HG03025 (cell line): Measurements from ENCODE around the gene SMAP2.

Experiments
- ATAC-seq: cut with Tn5 transposase; IDR thresholded peaks from one replicate; pipeline ENCODE4 v1.9.1; 2021; ENCODE audit warnings: mild to moderate bottlenecking, moderate library complexity; ENCODE audit not compliant: unreplicated experiment, low FRiP score

The SMAP2 gene

DNA sequence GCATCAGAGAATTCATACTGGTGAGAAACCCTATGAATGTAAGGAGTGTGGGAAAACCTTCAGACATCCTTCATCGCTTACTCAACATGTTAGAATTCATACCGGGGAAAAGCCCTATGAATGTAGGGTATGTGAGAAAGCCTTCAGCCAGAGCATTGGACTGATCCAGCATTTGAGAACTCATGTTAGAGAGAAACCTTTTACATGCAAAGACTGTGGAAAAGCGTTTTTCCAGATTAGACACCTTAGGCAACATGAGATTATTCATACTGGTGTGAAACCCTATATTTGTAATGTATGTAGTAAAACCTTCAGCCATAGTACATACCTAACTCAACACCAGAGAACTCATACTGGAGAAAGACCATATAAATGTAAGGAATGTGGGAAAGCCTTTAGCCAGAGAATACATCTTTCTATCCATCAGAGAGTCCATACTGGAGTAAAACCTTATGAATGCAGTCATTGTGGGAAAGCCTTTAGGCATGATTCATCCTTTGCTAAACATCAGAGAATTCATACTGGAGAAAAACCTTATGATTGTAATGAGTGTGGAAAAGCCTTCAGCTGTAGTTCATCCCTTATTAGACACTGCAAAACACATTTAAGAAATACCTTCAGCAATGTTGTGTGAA is 89.5 kb downstream of the SMAP2 start:
- ATAC-seq, result no peak

DNA sequence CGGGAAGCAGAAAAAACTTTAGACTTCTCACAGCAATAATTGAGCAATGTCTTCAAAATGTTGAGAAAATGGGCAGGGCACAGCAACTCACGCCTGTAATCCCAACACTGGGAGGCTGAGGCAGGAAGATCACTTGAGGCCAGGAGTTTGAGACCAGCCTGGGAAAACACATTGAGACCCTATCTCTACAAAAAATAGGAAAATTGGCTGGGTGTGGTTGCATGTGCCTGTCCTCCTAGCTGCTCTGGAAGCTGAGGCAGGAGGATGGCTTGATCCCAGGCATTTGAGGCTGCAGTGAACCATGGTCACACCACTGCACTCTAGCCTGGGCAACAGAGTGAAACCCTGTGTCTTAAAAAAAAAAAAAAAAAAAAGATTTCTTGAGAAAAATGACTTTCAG is 95.8 kb downstream of the SMAP2 start:
- ATAC-seq, result no peak
